Measurements from ENCODE around the gene SH2D2A.

The SH2D2A gene

DNA sequence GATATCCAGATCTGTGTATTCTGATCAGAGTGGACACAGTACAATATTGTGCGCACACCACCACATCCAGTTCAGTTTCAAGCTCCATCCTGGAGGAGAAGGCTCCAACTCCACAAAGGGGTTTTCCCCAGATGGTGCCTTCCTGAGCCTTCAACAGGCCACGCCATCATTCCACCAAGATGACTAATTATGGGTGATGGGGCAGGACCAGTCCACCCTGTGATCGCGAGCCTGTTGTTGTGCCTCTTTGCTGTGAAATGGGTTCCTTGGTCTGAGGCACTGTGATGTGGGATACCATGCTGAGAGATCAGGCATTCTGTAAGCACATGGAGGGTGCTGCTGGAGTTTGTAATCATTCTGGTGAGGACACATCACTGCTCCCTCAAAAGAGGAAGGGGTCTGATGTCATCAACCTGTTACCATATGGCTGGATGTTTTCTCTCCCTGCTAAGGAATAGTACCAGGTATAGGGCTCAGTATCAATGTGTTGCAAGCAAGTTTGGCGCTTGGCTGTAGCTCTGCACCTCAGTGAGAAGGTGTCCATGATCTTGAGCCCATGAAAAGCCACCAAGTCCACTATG is 6.7 kb upstream of the SH2D2A start:
- no peak for DNase-seq

DNA sequence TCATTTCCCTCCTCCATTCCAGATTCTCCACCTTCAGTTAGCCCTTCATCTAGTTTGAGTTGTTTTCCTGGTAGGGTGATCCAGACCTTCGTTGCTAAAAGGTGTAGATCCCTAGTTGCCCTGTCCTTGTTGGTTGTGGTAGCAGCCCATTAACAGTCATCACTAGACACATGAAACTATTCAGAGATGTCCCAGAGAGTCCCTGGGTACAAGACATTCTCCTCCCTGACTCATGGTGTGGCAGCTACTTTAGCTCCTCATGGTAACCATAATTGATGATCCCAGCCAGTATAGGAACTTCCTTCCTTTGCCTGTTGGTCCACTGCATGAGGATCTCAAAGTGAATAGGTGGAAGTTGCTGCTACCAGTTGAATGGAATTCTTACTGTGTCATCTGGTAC is 6.0 kb upstream of the SH2D2A start:
- no peak for DNase-seq

DNA sequence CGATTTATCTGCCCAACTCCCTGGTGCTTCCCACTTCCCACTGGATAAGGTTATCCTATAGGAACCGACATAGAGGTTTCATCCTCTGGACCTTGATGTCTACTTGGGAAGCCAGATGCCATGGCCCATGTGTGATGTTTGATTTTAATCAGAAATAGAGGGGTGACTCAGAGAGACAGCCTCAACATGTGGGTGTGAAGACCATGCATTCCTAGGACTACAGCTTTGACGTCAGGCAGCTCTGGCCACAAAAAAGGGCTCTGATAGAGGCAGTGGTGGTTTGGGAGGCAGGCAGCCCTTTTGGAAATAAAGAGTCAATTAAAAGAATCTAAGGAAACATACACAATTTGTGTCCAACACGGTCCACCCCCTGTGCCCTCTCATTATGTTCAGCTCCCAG is 5.2 kb upstream of the SH2D2A start:
- DNase-seq, result no peak

DNA sequence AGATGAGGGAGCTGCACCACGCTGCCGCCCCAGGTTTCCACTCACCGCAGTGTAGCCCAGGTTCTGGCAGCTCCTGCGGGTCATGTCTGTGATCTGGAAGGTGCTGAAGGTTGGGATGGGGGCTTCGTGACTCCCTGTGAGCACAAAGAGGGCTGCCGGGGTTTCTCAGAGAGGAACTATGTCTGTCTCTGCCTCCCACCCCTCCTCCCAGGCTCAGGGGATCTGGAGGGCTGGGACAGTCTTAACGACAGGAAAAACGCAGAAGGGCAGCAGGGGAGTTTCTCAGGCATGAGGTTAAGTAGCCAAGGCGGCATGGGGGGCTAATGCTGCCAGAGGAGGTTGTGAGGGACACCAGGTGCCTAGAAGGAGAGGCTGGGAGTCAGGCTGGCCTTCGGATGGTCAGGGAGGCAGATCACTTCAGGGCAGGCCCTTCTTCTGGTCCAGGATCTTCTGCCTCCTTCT is 656 bp downstream of the SH2D2A start:
- DNase-seq, result peak in 4 of 6 experiments; percentile 5 to 58 (median 38)

DNA sequence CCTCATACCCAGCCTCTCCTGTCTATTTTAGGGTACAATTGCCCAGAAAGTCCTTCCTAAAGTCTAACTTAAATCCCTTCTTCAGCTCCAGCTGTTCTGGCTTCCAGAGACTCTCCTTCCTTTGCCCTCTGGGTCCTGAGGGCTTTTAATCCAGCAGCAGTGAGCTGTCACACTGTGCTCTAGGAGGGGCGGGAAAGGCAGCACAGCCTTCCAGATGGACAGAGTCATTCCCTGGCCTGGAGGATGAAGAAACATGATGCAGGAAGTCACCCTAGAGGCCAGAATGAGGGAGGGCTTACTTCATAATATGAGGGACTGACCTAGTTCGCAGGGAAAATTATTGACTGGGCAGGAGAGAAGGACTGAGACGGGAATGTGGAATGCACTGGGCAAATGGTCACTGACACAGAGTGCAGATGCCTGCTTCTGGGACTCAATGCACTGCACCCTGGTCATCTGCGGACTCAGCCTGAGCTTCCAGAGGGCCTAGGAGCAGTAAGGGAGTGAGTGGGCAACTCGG is 1.3 kb downstream of the SH2D2A start:
- peak in 1 of 6 experiments; percentile 27 for DNase-seq

DNA sequence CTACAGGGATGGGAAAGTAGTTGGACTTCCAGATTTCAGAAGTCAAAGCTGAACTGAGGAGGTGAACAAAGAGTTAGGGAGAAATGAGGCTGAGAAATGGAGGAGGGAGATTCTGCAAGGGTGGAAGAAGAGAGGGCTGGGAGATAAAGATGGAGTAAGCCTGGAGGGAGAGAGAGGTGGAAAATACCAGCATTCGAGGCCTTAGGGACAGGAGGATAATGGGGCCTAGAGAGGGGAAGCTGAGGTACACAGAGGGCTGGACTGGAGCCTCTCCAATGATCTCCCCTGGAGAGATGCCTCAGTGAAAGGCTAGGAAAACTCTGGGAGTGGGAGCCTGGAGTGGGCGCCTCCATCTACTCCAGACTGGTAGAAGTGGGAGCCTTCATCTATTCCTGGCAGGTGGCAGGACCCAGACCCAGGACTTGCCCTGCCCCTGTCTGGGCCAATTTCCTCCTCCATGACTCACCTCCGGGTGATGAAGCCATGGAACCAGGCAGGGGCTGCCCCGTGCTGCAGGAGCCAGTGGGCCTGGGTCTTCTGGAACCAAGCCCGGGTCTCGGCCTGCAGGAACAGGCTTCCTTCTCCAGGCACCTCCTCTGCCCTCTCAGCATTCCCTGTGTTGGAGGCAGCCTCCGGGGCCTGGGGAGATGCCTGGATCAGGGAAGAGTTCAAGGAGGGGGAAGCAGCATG is 1.9 kb downstream of the SH2D2A start:
- no peak for DNase-seq

DNA sequence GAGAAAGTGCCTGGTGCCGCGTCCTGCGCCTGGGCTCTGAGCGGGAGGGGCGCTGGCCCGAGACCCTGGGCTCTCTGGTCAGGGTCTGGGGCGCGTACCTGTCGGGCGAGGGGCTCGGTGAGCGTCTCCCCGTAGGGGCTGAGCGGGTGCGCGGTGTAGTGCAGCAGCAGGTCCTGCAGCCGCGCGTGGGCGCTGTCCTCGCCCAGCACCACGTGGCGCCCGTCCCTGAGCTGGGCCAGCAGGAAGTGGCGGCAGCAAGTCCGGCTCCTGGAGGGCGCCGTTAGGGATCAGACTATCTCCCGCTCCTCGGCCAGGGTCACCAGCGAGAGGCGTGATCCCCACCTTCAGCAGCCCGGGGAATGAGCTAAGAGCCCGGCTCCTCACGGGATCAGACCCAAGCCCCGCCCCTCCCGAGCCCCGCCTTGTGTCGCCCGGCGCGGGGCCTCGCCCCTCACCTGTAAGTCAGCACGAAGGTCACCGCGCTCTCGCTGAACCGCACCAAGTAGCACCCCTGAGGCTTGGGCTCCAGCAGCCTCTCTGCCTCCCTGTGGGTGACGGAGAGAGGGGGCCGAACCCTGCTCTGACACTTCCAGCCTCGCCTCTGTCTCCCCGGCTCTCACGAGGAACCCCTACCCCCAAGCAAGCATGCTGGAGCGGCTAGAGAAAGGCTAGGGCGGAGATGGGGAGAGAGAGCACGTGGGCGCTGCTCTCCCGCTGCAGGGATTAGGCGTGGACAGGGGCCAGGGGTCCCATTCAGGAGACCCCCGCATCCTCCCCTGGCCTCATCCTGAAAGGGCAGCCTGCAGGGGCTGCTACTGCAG is 2.7 kb downstream of the SH2D2A start:
- DNase-seq, result peak; percentile 54 to 81 (median 68)

DNA sequence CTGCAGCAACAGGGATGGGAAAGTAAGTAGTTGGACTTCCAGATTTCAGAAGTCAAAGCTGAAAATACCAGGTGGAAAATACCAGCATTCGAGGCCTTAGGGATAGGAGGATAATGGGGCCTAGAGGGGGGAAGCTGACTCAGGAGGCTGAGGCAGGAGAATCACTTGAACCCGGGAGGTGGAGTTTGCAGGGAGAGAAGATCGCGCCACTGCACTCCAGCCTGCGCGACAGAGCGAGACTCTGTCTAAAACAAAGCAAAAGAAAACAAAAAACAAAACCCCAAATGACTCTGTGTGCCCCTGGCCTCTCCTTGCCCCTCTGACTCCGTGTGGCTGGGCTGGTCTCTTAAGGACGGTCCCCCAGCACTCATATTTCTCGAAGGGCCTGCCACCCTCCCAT is 3.4 kb downstream of the SH2D2A start:
- no peak for DNase-seq

DNA sequence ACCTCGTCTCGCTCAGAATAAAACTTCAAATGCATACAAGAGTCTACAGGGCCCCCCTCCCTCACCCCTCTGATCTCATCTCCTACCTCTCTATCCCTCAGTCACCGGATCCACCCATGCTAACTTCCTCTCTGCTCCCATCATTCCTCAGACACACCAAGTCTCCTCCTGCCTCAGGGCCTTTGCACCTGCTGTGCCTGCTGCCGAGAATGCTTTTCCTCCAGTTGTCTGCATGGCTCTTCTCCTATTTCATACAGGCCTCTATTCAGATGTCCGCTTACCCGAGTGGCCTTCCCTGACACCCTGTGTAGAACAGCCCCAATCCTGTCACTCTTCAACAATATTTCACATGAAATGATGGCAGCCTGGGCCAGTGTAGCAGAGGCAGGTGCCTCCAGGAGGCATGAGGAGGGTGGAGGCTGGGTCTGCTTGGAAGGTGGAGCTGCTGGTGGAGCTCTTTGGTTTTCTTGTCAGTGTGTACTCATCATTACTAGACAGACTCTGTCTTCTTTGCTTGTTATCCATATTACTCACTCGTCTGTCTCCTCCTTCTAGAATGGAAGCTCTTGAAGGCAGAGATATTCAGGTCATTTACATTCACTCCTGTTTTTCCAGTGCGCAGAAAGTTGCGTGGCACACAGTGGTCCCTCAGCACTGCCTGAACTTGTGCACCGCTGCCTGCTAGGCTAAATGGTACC is 4.2 kb downstream of the SH2D2A start:
- no peak for DNase-seq

DNA sequence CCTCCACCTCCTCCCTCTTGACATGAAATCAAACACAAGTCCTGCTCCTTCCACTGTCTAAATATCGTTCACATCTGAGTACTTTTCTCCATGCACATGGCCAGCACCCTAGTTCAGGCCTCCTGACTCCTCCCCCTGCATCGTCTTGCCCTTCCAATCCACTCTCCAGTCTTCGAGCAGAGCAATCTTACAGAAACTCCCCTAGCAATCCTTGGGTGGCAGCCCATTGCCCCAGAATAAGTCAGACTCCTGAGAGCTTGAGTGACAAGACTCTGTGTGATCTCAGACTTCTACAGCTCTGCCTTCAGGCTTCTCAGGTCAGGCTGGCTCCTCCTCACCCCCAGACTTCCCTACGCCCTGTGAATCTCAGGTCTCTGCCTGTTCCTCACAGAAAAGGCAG is 5.5 kb downstream of the SH2D2A start:
- no peak for DNase-seq

DNA sequence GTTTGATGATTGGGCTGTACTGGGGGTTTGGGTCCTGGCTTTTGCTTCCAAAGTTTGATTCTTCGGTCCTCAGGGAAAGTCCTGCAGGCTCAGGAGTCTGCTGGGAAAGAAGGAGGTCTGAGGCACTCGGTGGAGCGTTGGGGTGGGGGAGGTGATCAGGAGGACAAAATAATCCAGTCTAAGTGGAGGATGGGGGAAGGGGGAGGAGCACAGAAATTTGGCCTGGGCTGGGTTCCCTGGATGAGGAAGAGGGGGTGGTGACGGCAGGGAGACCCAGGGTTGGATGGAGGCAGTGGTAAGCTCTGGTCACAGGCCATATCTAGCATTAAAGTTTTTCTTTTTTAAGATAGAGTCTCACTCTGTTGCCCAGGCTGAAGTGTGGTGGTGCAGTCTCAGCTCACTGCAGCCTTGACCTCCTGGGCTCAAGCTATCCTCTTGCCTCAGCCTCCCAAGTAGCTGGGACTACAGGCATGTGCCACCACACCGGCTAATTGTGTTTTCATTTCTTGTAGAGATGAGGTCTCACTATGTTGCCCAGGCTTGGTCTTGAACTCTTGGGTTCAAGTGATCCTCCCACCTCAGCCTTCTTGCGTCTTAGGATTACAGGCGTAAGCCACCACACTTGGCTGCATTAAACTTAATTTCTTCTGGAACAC is 6.8 kb downstream of the SH2D2A start:
- no peak for DNase-seq

DNA sequence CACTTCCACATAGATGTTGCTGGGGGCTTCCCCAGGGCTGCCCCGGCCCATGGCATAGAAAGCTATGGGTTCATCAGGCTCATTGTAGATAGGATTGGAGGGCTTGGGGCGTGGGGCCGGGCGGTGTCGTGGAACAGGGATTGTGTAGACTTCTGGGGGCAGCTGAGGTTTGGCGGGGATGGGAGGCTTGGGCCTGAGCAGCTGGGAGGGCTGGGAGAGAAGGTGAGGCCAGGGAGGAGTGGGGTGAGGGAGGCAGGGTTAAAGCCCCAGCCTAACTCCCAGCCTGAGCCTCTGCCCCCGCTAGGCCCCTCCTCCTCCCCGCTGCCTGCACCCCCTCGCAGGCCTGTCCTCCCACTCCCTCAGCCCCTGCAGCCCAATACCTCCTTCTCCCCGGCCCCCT is 7.4 kb downstream of the SH2D2A start:
- DNase-seq, result no peak

DNA sequence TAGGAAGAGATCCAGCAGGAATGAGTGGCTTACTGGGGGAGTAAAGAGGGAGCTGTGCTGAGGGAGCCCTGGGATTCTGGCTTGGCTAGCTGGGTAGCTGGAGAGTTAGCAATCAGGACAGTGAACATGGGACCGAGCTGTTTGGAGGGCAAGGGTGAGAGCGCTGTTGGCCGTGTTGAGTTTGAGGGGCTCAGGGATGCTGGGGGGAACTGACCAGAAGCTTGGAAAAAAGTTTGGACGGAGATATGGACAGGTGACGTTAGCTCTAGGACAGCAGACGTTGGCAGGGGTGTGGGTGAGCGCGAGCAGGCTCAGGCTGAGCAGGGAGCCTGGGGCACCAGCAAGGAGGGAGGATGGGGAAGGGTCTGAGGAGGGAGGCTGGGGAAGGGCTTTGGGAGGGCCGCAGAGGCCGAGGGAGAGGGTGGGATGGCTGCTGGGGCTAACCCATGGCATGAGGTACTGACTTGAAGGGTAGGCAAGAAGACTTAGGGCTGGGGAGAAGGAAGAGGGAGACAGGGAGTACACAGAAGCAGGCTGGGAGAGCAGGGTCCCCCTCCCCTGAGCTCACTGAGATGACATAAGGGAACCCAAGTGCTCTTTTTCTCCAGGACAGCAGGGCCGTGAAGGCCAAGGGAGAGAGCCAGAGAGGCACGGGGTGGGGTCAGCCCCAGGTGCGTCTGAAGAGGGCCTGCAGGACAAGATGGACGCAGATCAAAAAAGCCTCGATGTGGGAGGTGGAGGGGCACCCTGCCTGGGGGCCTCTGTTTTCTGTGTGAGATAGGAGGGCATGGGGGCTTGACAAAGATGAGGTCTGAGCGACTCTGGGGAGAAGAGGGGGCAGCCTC is 8.2 kb downstream of the SH2D2A start:
- DNase-seq, result no peak

DNA sequence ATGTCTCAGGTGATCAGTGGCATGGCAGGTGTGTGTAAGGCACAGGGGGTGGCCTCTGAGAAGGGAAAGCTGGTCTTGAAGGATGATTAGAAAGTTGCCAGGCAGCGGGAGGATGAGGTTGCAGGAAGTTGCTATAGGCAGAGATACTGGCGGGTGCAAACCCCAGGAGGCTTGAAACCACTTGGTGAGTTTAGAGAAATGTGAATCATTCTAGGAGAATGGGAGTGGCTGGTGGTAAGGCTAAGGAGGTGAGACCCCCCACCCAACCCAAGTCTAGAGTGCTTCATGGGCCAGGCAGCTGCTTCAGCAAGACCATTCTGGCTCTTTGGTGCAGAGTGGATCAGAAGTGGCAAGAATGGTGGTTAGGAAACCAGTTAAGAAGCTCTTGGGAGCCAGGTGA is 9.0 kb downstream of the SH2D2A start:
- no peak for DNase-seq

DNA sequence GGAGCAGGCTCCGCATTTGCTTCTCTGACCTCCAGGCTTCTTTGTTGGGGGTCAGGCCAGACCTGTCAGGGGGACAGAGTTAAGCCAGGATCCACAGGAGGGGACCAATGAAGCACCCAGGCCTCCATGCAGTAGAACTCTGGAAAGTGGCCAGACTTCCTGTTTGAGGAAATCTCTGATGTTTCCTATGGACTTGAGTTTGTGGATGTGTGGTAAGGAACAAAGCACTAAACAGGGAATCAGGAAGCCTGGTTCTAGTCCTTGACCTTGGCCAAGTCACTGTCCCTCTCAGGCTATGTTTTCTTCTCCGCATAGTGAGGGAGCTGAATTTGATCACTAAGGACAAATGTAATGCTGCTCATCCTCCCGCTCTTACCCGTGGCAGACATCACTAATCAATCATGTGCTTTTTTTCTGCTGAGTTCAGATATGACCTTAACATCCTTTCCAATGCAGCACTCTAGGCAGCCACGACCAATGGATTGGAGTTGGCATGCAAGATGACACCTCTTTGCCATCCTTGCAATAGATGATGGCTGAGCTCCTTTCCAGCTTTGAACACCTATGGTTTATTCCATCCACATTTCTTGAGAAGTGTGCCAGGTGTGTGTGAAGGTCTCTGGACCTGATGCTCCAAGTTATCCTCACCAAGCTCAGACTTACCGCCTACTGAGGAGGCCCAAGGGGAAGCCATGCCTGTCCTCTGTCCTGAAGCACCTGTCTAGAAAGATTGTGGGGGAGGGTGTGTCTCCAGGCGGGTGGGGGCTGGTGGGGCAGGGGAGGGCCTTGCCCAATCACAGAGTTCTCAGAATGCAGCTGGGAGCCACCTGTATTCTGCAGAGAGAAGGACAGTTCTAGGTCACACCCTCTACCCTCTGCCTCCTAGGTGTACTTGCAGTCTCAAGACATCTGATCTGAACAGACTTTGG is 9.9 kb downstream of the SH2D2A start:
- no peak for DNase-seq

DNA sequence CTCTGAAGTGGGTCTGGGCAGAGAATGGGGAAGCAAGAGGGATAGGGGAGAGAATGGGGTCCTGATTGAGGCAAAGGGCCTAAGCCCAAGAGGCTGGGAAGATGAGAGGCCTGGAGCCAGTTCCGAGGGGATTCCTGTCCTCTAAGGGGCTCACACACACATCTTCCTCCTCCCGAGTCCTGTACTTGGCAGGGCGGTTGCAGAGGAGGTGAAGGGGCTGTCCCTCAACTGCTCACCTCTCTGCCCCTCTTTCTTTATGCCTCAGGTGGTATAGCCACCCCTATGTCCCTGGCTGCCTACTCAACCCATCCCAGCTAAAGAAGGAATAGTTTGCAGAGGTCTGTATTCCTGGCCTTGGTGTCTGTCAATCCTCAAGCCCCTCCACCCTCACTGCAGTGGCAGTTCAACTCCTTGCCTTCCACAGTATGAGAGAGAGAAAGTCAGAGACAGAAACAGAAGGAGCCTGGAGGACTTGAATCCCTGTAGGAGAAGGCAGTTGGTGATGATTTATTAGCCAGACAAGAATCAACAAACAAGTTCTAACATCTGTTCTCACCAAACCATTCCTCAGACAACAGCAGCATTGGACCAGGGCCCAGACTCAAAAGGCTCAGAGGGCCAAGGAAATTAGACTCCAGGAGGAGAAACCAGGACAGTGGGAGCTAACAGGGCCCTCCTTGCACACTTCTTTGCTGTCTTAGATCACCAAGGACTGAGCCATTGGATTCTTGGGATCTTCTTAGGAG is 10.7 kb downstream of the SH2D2A start:
- no peak for DNase-seq

DNA sequence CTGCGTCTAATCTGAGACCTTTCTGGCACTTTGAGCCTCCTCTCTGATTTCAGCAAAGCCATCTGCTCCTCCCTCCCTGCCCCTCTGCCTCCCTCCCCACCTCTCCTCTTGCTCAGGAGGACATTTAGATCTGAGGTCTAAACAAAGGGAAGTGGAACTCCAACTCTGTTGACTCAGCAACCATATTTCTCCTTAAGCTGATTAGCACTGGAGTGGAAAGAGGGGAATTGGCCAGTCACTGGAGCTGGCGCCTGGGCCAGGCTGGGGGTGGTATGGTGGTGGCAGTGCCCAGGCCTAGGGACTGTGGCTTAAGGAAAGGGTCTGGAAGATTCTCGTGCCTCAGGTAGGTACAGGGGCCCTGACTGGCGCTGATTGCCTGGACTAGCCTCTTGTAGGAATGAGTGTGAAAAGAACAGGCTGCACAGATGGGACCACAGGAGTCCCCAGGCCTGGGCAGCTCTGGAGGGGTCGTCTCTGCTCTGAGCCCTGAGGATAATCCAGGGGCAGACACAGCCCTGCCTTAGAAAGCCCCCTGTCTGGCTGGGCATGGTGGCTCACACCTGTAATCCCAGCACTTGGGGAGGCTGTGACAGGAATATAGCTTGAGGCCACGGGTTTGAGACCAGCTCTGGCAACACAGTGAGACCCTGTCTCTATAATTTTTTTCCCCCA is 11.9 kb downstream of the SH2D2A start:
- DNase-seq, result no peak

DNA sequence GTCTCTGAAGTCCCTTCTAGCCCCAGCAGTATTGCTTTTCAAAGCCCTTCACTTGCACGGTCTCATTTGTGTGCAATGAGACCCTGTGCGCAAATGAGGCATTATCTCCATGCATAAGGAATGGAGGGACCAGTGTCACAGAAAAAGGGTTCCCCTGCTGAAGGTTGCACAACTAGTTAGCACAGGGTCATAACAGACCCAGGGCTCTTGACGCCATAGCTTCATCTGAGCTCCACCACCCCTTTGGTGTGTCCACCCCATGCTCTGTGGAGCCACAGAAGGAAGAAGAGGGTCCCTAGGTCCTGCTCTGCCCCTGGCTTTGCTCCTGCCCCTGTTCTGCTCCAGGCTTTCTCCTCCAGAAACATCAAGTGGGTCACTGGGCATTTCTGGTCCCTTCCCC is 12.6 kb downstream of the SH2D2A start:
- DNase-seq, result no peak
